Lower leg skin (tissue), 4 donors: ENCODE measurements around the gene NOD2. TPM values are rescaled to one million over a fixed set of nuclear protein-coding genes. Genes with fewer than 3 reads are reported as not detected.

ENCODE experiments used
- DNase-seq, 2 donors: peaks; one replicate each; pipeline ENCODE4 v3.0.0-alpha.2; 2019; ENCODE audit warnings: low spot score in 2 of 2
- H3K4me3 ChIP-seq: fragments of 200-600 bp; sonication (generic); 2 replicates; pipeline ENCODE4 v1.5.1; 2017; ENCODE audit warnings: mild to moderate bottlenecking, low read depth; ENCODE audit not compliant: poor library complexity, severe bottlenecking
- POLR2A ChIP-seq, 2 donors: fragments of 450-650 bp; IDR thresholded peaks; one replicate each; pipeline ENCODE4 v1.6.1; 2016 to 2017; ENCODE audit warnings: antibody characterized with exemption in 2 of 2, mild to moderate bottlenecking in 1 of 2, moderate library complexity in 1 of 2
- WGBS, 2 donors: methylation state at CpG; one replicate each; pipeline ENCODE4 v1.1.5; 2018; 5-methylcytosine and 5-hydroxymethylcytosine counted together
- intact Hi-C: fragments of 100-400 bp; cut with DNase I; formaldehyde crosslinking; loops from one replicate; pipeline ENCODE4 v1.15.0; 2023; ENCODE audit warnings: low total_unique reads
- total RNA-seq, 4 donors: library from RNA; depleted of rRNA; stranded (reverse); fragments of >200 nt; gene quantifications; one replicate each; pipeline ENCODE4 v1.1.0, GENCODE V29; 2016
- TF ChIP-seq, protein P1 (sequence below), 3 donors: fragments of 450-650 bp; IDR thresholded peaks; one replicate each; pipeline ENCODE4 v1.5.1; 2016; ENCODE audit warnings: antibody characterized with exemption in 3 of 3, mild to moderate bottlenecking in 3 of 3, moderate library complexity in 2 of 3

Gene NOD2
- total RNA-seq, 4 donors from 2014 or later, result 31.0 to 44.4 (median 35.4) TPM

DNA sequence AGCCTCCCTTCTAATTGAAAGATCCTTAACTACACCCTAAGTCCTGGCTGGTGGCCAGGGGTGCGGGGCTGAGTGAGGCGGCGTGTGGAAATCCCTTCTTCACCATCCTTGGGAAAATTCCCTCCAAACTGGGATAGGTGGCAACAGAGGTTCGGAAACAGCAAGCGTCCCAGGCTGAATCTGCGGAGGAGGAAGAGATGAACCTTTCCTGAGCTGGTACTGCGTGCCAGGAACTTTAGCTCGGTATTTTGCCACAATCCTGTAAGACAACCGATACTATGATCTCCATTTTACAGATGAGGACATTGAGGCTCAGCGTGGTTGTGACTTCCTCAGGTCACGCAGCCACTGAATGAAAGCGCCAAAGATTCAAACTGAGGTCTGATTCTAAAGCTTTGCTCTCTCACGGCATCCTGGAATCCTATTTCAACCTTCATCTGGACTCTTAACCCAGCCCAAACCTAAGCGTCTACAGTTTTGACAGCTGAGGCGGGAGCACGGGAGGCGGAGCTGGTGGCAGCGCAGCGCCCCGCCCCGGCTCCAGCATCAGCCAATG, 47.9 kb downstream of the NOD2 start:
- TF ChIP-seq, protein P1, sequence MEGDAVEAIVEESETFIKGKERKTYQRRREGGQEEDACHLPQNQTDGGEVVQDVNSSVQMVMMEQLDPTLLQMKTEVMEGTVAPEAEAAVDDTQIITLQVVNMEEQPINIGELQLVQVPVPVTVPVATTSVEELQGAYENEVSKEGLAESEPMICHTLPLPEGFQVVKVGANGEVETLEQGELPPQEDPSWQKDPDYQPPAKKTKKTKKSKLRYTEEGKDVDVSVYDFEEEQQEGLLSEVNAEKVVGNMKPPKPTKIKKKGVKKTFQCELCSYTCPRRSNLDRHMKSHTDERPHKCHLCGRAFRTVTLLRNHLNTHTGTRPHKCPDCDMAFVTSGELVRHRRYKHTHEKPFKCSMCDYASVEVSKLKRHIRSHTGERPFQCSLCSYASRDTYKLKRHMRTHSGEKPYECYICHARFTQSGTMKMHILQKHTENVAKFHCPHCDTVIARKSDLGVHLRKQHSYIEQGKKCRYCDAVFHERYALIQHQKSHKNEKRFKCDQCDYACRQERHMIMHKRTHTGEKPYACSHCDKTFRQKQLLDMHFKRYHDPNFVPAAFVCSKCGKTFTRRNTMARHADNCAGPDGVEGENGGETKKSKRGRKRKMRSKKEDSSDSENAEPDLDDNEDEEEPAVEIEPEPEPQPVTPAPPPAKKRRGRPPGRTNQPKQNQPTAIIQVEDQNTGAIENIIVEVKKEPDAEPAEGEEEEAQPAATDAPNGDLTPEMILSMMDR (IDR thresholded peaks at IDR 0.05), result no peak
- no peak for TF ChIP-seq POLR2A (IDR thresholded peaks at IDR 0.05)
- intact Hi-C loops, result no loop called here
- H3K4me3 ChIP-seq, result no peak overlapping the region
- 0 to 6% methylated on average over 18 to 21 of the region's 21 CpGs for WGBS, 2 donors
- peak; percentile 37 to 87 for DNase-seq

DNA sequence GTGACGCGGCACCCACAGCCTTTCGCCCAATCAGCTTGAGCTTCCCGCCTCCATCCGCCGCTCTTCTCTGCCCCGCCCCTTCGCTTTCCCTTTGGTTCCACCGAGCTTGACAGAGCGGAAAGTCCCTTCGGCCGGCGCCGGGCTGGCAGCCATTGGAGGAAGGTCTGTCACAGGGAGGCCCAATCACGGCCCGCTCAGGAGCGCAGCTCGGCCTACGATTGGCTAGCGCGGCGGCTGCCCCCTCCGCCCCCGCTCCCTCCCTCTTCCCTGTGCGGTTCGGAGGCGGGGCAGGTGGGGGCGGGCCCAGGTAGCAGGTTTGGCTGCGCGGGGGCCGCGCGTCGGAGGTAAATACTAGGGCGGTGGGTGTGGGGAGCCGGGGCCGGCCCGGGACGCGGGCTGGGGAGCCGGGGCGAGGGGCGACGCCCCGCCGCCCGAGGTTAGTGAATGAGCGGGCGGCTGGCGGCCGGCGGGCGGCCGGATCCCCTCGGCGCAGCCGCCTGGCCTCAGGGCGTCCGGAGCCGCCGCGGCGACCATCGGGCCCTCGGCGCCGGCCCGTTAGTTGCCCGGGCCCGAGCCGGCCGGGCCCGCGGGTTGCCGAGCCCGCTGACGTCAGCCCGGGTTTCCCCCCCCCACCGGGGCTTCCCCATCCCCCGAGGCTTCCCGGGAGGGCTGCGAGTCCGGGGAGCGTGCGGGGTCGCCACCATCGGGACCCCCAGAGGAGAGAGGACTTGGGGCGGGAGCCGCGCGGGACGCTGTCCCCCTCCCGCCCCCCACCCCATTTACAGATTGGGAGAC, 48.6 kb downstream of the NOD2 start, which contains the start of gene CYLD:
TSS of gene CYLD (plus strand) at position 306 of the 795 bp plus-strand sequence. CDS start 7,613 bp downstream, outside the sequence.
- intact Hi-C loops, result no loop called here
- TF ChIP-seq, protein P1 (IDR thresholded peaks at IDR 0.05), result no peak
- no peak for TF ChIP-seq POLR2A (IDR thresholded peaks at IDR 0.05)
- H3K4me3 ChIP-seq, result peak within 1 kb of the TSS; percentile 87
- DNase-seq, result peak; percentile 100
- 0 to 1% methylated on average over 16 to 29 of the region's 93 CpGs for WGBS, 2 donors

DNA sequence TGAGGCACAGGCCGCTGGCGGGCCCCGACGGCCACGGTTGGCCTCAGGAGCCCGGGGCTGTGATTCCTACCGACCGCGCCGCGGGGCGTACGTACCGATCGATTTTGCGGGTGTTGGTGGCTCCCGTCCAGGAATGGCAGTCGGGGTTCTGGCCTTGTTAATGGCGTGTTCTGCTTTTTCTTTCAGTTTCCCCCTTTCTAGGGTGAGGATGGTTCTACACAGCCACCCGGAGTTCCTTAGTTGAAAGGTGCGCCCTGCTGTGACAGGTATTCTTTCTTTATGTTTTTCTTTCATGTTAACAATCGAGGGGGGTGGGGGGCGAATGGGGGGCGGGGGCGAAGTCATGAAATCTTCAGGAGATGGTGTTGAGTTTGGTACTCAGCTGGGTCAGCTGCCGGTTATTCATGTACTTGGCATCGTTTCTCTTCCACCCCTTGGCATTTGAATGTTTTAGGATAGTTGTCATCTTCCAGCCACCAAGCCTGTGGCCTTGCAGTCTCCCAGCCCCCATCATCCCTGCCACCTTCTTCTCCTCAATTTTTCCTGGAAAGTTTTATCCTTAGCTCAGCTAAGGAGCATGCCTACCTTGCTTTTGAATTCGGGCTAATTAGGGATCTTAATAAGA, 49.3 kb downstream of the NOD2 start:
- TF ChIP-seq, protein P1 (IDR thresholded peaks at IDR 0.05), result no peak
- no peak for TF ChIP-seq POLR2A (IDR thresholded peaks at IDR 0.05)
- intact Hi-C loops, result no loop called here
- H3K4me3 ChIP-seq, result peak overlapping the region; percentile 87
- 1 to 2% methylated on average over 10 to 27 of the region's 28 CpGs for WGBS, 2 donors
- DNase-seq, result peak in 1 of 2 donors; percentile 88

DNA sequence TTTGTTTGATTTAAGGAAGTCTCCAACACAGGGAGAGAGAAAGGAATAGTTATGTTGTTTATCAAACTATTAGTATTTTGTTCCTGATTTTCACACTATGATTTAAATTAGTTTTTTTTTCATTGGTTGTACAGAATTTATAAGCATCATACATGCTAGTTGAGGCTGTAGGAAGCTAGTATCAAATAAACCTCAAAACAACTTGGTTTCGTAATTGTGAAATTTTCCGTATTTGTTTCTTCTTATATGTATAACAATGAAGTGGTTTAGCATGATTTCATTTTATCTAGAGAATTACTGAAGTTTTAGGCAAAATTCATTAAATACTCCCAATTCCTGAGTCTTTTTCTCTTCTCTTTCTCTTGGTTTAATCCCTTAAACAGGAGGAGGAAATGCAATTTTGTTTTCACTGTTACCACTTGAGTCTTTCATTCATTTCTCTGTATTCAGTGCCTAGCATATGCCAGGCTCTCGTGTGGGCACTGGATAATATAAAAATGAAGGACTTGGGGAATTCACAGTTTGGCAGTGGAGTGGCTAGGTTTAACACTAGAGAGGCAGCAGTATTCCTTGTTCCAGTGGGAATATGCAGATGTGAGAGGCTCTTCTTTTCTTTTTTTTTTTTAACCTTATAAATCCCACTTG, 50.3 kb downstream of the NOD2 start:
- no peak for TF ChIP-seq POLR2A (IDR thresholded peaks at IDR 0.05)
- TF ChIP-seq, protein P1 (IDR thresholded peaks at IDR 0.05), result no peak
- no peak overlapping the region for H3K4me3 ChIP-seq
- 40 to 51% methylated on average over 3 of the region's 3 CpGs for WGBS, 2 donors
- DNase-seq, result no peak
- intact Hi-C loops, result no loop called here

DNA sequence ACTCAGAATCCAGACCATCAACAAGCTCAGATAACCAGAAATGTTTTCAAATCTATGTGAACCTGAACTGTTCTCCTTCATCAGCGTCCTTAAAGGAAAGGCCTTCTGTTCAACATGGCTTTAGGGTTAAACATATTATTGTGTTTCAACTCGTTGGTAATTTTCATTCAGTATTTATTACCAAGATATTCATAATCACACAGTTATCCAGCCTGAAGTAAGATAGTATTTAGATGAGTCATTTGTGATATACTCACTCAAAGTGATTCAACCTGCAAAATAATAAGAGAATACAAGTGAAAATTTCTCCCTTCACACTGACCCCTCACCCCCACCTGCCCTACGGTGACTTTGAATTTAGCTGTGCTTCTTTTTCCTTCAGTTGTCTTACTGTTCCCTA, 51.5 kb downstream of the NOD2 start:
- DNase-seq, result no peak
- no peak overlapping the region for H3K4me3 ChIP-seq
- no peak for TF ChIP-seq POLR2A (IDR thresholded peaks at IDR 0.05)
- intact Hi-C loops, result no loop called here
- WGBS, 2 donors, result 36 to 41% methylated on average over 3 of the region's 3 CpGs

DNA sequence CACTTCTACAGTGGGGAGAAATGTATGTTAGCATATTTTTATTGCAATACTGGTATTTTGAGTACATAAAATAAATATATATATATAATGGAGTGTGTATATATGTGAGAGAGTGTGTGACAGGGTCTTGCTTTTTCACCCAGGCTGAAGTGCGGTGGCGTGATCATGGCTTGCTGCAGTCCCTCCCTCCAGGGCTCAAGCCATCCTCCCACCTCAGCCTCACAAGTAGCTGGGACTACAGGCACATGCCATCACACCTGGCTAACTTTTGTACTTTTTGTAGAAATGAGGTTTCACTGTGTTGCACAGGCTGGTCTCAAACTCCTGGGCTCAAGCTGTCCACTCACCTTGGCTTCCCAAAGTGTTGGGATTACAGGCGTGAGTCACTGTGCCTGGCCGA, 52.5 kb downstream of the NOD2 start:
- intact Hi-C loops, result no loop called here
- TF ChIP-seq POLR2A (IDR thresholded peaks at IDR 0.05), result no peak
- TF ChIP-seq, protein P1 (IDR thresholded peaks at IDR 0.05), result no peak
- H3K4me3 ChIP-seq, result no peak overlapping the region
- peak in 1 of 2 donors; percentile 80 for DNase-seq
- 85 to 89% methylated on average over 4 of the region's 4 CpGs for WGBS, 2 donors
